Superior temporal gyrus (tissue), 1 donor: ENCODE results near the gene YIPF1.
"Not testable (repeated sequence)": the region's sequence is repeated elsewhere in the genome, so short reads cannot be mapped to it uniquely, and the experiment has no call there.

Experiments
- DNase-seq: peaks from one replicate; pipeline ENCODE4 v3.0.0-alpha.2; 2016; ENCODE audit errors: extremely low spot score

YIPF1 gene

DNA sequence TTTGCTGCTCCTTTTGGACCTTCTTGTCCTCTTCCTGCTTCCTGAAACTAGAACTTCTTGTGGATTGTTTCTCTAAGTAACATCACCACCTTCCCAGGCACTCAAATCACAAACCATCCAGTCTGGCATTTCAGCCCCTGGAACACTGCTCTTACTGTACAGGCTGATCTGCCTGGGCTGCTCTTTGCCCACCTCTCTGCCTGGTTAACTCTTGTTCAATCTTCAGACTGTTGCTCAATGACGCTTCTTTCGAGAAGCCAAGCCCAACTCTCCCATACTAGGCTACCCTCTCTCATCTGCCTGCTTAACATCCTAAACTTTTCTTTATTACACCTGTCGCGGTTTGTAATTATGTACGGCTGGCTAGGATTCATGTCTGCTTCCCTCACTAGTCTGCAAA, 5.0 kb upstream of the YIPF1 start:
- DNase-seq, result no peak

DNA sequence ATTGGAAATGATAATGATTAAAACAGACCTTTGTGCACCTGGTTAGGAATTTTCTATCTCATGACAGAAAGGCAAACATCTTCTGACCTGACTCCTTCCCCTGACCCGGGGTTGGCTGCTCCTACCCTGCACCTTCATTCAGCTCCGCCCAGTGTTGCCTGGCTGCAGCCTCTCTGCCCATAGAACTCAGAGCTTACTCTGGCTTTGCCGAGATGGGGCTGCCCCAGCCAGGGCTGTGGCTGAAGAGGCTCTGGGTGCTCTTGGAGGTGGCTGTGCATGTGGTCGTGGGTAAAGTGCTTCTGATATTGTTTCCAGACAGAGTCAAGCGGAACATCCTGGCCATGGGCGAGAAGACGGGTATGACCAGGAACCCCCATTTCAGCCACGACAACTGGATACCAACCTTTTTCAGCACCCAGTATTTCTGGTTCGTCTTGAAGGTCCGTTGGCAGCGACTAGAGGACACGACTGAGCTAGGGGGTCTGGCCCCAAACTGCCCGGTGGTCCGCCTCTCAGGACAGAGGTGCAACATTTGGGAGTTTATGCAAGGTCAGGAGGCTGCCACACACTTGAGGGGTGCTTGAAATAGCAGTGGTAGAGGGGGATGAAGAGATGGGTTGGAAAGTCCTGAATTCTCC, 4.5 kb upstream of the YIPF1 start, which contains the start of gene DIO1:
Gene DIO1, plus strand, starts transcription at position 189 of the 638 bp plus-strand sequence. Its CDS starts 24 bp downstream, at position 213.
- no peak for DNase-seq

GRCh38 chr1:53892911-53893310, 3.3 kb upstream of the YIPF1 start:
- no peak for DNase-seq

- no peak for DNase-seq
Measured at GRCh38 chr1:53891678-53892077, 2.1 kb upstream of the YIPF1 start.

GRCh38 chr1:53891018-53891417, 1.4 kb upstream of the YIPF1 start:
- DNase-seq, result no peak

DNA sequence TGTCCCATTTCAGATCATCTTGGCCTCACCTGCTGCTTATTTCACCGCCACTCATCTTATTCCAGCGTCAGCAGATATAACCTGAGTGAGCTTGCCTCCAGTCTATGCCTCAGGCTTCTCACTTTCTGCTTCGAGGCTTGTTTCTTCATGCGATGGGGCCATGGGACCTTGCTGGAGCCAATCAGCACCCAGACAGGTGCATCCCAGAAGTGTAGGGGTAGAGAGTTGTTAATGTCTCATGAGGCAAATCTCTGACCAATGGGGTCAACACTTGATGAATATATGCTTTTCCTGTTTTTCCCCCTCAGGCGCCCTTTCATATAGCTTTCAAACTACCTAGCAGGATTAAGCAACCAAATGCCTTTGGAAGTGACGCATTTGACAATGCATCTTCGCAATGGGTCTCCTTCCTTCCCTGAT, 935 bp upstream of the YIPF1 start:
- DNase-seq, result no peak

DNA sequence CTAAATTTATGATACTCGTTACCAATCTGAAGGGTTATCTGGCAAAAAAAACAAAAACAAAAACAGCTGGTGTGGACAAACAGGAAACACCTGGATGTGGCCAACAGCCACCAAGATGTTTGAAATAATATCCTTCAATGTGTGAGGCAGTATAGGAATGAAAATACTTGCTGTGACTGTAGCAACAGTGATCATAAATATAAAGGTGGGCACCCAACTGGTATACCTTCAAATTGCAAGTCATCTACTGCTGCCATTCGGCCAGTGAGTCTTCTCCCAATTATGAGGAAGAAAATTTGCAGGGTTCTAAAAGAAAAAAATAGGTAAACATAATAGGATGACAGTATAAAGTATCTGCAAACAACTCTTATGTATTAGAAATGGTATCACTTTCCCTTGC, 916 bp downstream of the YIPF1 start:
- DNase-seq, result no peak

DNA sequence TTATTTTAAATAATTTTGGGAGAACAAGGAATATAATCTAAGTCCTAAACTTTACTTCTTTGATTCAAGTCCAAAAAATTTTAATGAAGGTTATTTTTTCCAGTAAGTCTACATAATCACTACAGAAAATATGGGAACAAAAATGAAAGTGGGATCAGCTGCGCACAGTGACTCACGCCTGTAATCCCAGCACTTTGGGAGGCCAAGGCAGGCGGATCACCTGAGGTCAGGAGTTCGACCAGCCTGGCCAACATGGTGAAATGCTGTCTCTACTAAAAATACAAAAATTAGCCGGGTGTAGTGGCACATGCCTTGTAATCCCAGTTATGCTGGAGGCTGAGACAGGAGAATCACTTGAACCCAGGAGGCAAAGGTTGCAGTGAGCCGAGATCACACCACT, 6.0 kb downstream of the YIPF1 start:
- not testable (repeated sequence) for DNase-seq

DNA sequence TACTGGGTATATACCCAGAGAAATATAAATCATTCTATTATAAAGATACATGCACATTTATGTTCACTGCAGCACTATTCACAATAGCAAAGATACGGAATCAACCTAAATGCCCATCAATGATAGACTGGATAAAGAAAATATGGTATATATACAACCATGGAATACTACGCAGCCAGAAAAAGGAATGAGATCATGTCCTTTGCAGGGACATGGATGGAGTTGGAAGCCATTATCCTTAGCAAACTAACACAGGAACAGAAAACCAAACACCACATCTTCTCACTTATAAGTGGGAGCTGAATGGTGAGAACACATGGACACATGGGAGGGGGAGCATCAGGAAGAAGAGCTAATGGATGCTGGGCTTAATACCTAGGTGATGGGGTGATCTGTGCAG, 7.7 kb downstream of the YIPF1 start:
- DNase-seq, result not testable (repeated sequence)

GRCh38 chr1:53878492-53879105, 11.0 kb downstream of the YIPF1 start:
- peak; percentile 76 for DNase-seq

DNA sequence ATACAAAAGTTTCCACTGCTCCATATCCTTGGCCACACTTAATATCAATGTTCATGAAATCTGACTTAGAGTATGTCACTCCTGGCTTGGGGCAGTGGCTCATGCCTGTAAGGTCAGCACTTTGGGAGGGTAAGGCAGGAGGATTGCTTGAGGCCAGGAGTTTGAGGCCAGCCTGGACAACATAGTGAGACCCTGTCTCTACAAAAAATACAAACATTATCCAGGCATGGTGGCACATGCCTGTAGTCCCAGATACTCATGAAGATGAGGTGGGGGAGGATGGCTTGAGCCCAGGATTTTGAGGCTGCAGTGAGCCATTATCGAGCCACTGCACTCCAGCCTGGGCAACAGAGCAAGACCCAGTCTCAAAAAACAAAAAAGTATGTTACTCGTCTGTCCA, 14.4 kb downstream of the YIPF1 start:
- not testable (repeated sequence) for DNase-seq

GRCh38 chr1:53871773-53872484, 17.7 kb downstream of the YIPF1 start:
- no peak for DNase-seq

DNA sequence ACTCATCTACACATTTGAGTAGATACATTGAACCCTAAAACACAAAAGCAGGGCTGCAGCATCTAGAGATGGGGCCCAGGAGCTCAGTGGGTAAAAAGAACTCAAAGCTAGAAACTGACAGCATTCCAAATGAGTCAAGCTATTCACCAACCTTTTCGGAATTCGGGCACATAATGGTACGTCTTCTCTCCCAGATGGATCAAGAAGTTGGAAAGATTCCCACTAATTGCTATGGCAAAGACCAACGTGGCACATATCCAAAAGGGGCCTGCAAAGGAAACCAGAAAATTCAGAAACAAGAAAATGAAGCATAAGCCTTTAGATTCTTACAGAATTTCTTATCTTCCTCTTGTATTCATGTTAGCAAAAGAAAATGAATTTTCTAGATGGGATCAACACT, 18.4 kb downstream of the YIPF1 start:
- DNase-seq, result no peak

DNA sequence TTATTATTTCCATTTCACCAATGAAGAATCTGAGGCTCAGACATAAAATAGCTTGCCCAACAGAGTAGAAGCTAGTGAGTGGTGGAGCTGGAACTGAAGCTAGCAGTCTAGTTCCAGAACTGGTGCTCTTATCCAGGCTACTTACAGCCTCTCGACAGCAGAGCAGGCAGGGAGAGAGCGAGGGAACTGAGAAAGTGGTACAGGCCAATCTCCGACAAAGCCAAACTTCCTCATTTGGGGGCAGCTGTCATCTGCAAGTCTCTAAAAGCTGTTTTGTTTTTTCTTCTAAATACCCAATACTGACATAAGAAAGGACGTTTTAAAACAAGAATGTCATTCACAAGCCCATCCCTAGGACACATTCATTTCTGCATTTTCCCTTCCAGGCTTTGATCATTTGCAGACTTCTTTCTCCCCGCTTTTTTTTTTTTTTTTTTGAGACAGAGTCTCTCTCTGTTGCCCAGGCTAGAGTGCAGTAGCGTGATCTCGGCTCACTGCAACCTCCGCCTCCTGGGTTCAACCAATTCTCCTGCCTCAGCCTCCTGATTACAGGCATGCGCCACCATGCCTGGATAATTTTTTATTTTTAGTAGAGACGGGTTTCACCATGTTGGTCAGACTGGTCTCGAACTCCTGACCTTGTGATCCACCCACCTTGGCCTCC, 20.0 kb downstream of the YIPF1 start:
- DNase-seq, result no peak

DNA sequence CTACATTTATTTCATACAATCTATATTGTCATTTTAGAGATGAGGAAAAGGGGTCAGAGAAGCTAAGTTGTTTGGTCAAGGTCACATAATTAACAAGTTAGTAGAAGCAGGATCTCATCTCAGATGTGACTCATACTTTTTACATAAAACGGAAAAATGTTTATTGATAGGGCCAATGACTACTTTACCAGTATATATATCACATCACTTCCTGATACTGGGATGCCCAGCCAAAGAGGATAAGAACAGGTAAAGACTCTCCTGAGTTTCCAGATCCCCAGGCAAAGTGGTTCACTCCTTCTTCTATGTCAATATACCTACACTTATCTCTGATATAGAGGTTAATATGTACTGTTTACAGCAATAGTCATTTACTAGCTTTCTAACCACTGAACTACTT, 21.0 kb downstream of the YIPF1 start:
- DNase-seq, result no peak

DNA sequence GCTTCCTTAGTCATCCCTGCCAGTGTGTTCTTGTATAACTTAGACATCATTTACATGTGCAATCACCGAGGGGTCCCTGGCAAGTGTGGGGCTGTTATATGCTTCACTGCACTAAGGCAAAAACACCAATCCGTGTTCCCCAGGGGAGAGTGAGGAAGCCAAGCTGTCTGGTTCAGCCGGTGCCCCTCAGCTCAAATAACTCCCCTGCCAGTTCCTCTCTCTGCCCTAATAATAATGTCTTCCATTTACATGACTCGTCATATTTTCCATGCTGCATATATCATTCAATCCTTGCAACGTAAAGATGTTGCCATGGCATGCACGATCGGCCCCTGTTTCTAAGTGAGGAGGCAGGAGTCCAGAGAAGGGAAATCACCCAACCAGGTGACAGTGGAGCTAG, 27.1 kb downstream of the YIPF1 start:
- DNase-seq, result no peak

GRCh38 chr1:53860967-53861411, 28.6 kb downstream of the YIPF1 start:
- DNase-seq, result peak; percentile 81

DNA sequence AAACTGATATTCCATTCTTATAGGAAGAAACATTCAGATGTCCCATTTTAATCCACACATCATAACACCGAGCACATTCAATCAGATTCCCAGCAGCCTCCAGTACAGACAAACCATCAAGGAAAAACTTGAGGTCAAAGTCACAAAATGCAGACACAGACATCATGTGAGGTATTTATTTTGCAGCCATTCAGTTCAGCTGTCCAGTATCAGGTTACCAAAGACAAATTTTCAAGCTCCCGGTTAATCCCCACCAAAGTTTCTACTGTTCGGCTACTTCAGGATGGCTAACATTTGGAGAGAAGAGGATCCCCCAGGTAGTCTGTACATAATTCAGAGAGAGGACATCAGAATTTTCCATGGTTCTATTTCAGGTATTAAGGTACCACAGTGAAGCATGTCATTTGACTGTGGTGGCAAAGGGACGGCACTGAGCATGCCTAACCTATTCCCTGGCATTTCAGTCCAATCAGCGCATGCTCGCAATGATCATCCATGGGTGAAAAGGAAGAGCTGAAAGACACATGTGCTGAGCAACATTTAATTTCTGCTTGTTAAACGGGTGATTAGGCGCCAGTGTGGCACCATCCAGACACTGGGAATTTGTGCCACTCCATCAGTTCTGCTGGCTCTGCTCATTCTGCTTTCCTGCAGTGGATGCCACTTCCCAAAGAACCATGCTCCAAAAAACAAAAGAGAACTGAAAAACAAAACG, 37.9 kb downstream of the YIPF1 start:
- DNase-seq, result no peak

- no peak for DNase-seq
Measured at GRCh38 chr1:53850082-53850673, 39.4 kb downstream of the YIPF1 start.

DNA sequence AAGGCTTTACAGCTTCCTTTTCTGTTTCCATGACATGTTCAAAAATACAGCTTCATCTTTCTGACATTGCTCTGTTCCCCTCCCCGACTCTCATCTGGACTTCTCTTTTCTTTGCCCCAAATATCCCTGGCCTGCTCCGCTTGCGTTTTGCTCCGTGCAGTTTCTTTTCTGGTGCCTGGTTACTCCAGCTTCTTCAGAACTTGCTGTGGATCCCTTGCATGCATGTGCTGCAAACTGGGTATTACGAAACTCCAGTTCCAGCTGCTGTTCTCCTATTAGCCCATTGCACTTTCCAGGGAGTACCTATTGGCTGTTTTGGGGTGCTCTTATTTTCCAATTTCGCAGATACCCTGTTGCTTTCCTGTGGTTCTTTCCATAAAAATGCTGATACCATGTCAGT, 41.6 kb downstream of the YIPF1 start:
- no peak for DNase-seq

DNA sequence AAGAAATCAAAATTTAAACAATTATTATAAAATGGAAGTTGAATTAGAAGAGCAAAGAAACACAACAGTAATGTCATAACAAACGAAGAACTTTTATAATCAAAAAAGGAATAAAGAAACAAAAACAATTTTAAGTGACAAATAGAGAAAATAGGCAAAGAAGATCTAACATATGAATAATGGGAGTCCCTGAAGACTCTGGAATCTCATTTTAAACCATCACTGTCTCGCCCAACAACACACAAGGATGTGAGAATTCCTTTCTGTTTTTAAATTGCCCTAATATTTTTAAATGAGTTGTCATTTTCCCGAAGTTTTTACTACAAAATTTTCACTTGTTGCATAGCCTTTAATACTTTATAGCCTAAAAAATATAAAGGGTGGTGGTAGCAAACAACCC, 47.2 kb downstream of the YIPF1 start:
- DNase-seq, result no peak

DNA sequence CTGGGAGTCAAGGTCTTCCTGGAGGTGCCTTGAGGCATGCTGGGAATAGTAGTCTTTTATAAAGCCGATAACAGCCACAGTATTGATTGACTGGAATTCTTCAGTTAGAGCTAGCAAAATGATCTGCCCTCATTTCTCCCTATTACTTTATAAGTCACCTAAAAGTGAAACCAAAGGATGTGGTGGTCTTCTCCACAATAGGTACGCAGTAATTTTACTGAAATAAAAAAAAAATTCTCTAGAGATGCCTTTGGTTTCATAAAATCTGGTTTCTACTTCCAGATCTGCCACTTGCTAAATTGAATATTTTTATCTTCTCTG, 51.0 kb downstream of the YIPF1 start:
- no peak for DNase-seq
